Thyroid gland (tissue), 4 donors: Measurements from ENCODE around the gene ZBTB17. TPM values are rescaled to one million over a fixed set of nuclear protein-coding genes. Genes with fewer than 3 reads are reported as not detected.

Experiments used
- DNase-seq, 2 donors: peaks; one replicate each; pipeline ENCODE4 v3.0.0-alpha.2; 2019
- H3K27ac ChIP-seq, 3 donors: fragments of 200-600 bp; sonication (generic); 1 replicate in 2 of 3; 2 replicates in 1 of 3; pipeline ENCODE4 v1.5.1; 2016 to 2019; ENCODE audit warnings: mild to moderate bottlenecking in 1 of 3, moderate library complexity in 1 of 3
- H3K27me3 ChIP-seq: fragments of 200-600 bp; sonication (generic); one replicate; pipeline ENCODE4 v1.5.1; 2019
- H3K36me3 ChIP-seq, 2 donors: fragments of 200-600 bp; sonication (generic); one replicate each; pipeline ENCODE4 v1.5.1; 2016 to 2019
- H3K4me1 ChIP-seq, 2 donors: fragments of 200-600 bp; sonication (generic); one replicate each; pipeline ENCODE4 v1.5.1; 2017 to 2019
- H3K4me3 ChIP-seq, 3 donors: fragments of 200-600 bp; sonication (generic); replicated peaks in 1 of 3; 1 replicate in 2 of 3; 2 replicates in 1 of 3; pipeline ENCODE4 v1.5.1; 2016; ENCODE audit warnings: mild to moderate bottlenecking in 1 of 3
- H3K9me3 ChIP-seq: fragments of 200-600 bp; sonication (generic); one replicate; pipeline ENCODE4 v1.5.1; 2017
- CTCF ChIP-seq, 6 experiments: fragments of 200-600 bp in 3 of 6; fragments of 450-650 bp in 3 of 6; sonication (generic) in 3 of 6; IDR thresholded peaks; one replicate each; pipeline ENCODE4 v1.5.1; 2016 to 2019; ENCODE audit warnings: antibody characterized with exemption in 6 of 6, mild to moderate bottlenecking in 2 of 6, inconsistent platforms in 1 of 6, moderate library complexity in 1 of 6
- POLR2A ChIP-seq, 2 donors: fragments of 450-650 bp; IDR thresholded peaks; one replicate each; pipeline ENCODE4 v1.6.1; 2017; ENCODE audit warnings: antibody characterized with exemption in 2 of 2, mild to moderate bottlenecking in 2 of 2, moderate library complexity in 1 of 2
- WGBS, 2 donors: methylation state at CpG; one replicate each; pipeline ENCODE4 v1.1.5; 2017; 5-methylcytosine and 5-hydroxymethylcytosine counted together
- intact Hi-C: fragments of 100-400 bp; cut with DNase I; formaldehyde crosslinking; loops from one replicate; pipeline ENCODE4 v1.15.1; 2023
- total RNA-seq, 4 donors: library from RNA; depleted of rRNA; stranded (reverse); fragments of >200 nt; gene quantifications; one replicate each; pipeline ENCODE4 v1.2.3, GENCODE V29; 2016

The ZBTB17 gene
- total RNA-seq, 4 donors from 2014 or later = 31.4 to 52.1 (median 36.1) TPM

GRCh38 chr1:16013908-16014258, 38.0 kb upstream of the ZBTB17 start:
- no peak for DNase-seq
- H3K4me1 ChIP-seq = peaks cover 53 to 54% of the 10 kb centered on the region in 2 donors
- 61 to 71% methylated on average over 3 to 4 of the region's 4 CpGs for WGBS, 2 donors
- TF ChIP-seq POLR2A (IDR thresholded peaks at IDR 0.05) (no peak), CTCF (IDR thresholded peaks at IDR 0.05) (no peak)
- intact Hi-C loops = no loop called here
- no peaks in the 10 kb centered on the region for H3K27me3 ChIP-seq
- no peaks in the 10 kb centered on the region for H3K9me3 ChIP-seq
- H3K4me3 ChIP-seq = peak overlapping the region in 2 of 3 donors; percentile 12 to 28
- H3K27ac ChIP-seq = peak overlapping the region; percentile 88 to 96 (median 89)
- no peaks in the 10 kb centered on the region for H3K36me3 ChIP-seq

GRCh38 chr1:16013220-16013907, 37.5 kb upstream of the ZBTB17 start:
- Histone ChIP-seq H3K9me3 (no peaks in the 10 kb centered on the region), H3K4me1 (peaks cover 48 to 49% of the 10 kb centered on the region in 2 donors), H3K36me3 (no peaks in the 10 kb centered on the region), H3K4me3 (peak overlapping the region in 2 of 3 donors; percentile 12 to 28), H3K27me3 (no peaks in the 10 kb centered on the region), H3K27ac (peak overlapping the region; percentile 88 to 96 (median 89))
- WGBS, 2 donors = 17 to 22% methylated on average over 10 to 14 of the region's 28 CpGs
- DNase-seq = peak; percentile 81
- TF ChIP-seq POLR2A (IDR thresholded peaks at IDR 0.05) (peak in 1 of 2 donors; percentile 38), CTCF (IDR thresholded peaks at IDR 0.05) (no peak)
- intact Hi-C loops = no loop called here

DNA sequence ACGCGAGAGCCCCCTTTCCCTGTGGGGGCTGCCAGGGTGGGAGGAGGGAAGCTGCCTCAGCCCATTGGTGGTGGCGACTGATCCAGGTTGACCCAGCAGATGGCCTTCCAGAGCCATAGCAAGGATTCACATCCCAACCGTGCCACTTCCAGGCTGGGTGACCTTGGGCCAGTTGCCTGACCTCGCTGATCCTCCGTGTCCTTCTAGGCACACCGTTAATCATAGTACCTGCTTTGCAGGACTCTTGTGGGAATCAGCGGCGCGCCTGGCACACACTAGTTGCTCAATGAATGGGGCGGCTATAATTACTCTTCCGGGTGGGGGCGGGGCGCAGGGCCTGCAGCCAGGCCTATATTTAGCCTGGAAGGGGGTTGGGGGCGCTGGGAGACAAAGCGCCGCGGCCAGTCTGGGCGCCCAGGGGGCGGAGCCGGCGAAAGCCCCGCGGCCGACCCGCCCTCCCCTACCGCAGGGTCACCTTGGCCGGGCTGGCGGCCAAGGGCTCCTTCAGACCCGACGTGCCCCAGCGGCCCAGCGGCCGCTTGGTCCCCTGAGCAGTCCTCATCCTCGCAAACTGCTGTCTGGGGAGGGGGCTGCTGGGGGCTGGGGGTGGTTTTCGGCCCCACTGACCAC, 36.8 kb upstream of the ZBTB17 start:
- H3K4me3 ChIP-seq = peak overlapping the region in 2 of 3 donors; percentile 12 to 28
- H3K36me3 ChIP-seq = no peaks in the 10 kb centered on the region
- peak overlapping the region; percentile 88 to 96 (median 89) for H3K27ac ChIP-seq
- peak; percentile 95 for DNase-seq
- intact Hi-C loops = no loop called here
- no peaks in the 10 kb centered on the region for H3K9me3 ChIP-seq
- TF ChIP-seq CTCF (IDR thresholded peaks at IDR 0.05) (no peak), POLR2A (IDR thresholded peaks at IDR 0.05) (peak in 1 of 2 donors; percentile 50)
- H3K27me3 ChIP-seq = no peaks in the 10 kb centered on the region
- H3K4me1 ChIP-seq = peaks cover 41 to 42% of the 10 kb centered on the region in 2 donors
- 8 to 12% methylated on average over 7 to 27 of the region's 36 CpGs for WGBS, 2 donors

- TF ChIP-seq CTCF (IDR thresholded peaks at IDR 0.05) = no peak
- TF ChIP-seq POLR2A (IDR thresholded peaks at IDR 0.05) = no peak
- intact Hi-C loops = no loop called here
- Histone ChIP-seq H3K27ac (peak overlapping the region; percentile 63 to 96 (median 89)), H3K4me3 (no peak overlapping the region), H3K27me3 (no peaks in the 10 kb centered on the region), H3K4me1 (peaks cover 36% of the 10 kb centered on the region in 2 donors), H3K36me3 (no peaks in the 10 kb centered on the region), H3K9me3 (no peaks in the 10 kb centered on the region)
- 93 to 94% methylated on average over 11 of the region's 11 CpGs for WGBS, 2 donors
- DNase-seq = no peak
Observed at GRCh38 chr1:16011936-16012589, 36.2 kb upstream of the ZBTB17 start.

DNA sequence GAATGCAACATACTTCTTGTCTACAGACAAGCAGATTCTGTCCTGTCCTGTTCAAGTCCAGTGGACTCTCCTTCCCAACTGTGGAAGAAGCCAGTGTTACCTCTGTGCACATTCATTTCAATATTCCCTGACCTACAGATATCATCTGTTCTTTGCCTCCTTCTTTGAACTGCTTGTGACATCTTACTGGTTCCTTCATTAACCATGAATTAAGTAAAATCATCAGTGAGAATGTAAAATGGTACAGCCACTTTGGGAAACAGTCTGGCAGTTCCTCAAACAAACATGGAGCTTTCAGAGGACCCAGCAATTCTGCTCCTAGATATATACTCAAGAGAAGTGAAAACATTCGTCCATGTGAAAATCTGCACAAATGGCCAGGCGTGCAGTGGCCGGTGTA, 34.9 kb upstream of the ZBTB17 start:
- no peak for TF ChIP-seq POLR2A (IDR thresholded peaks at IDR 0.05)
- no peak for TF ChIP-seq CTCF (IDR thresholded peaks at IDR 0.05)
- no peak for DNase-seq
- Histone ChIP-seq H3K9me3 (no peaks in the 10 kb centered on the region), H3K27ac (no peak overlapping the region), H3K36me3 (no peaks in the 10 kb centered on the region), H3K4me3 (no peak overlapping the region), H3K4me1 (peaks cover 28 to 36% of the 10 kb centered on the region in 2 donors), H3K27me3 (no peaks in the 10 kb centered on the region)
- intact Hi-C loops = no loop called here
- WGBS, 2 donors = 90 to 94% methylated on average over 3 of the region's 3 CpGs
